Activated B cell treated with CpG ODN at 0.5 μM for 24 hours (primary cell): ENCODE data around the gene OSBPL6. TPM values are rescaled to one million over a fixed set of nuclear protein-coding genes. Genes with fewer than 3 reads are reported as not detected.

Experiments
- ATAC-seq: fragments of 200-7000 bp; cut with Tn5 transposase; one replicate; pipeline ENCODE4 v1.10.0; 2021; ENCODE audit warnings: low read depth, mild to moderate bottlenecking, moderate library complexity
- CTCF ChIA-PET: fragments of 350-600 bp; sonication (Branson Sonifier 250); formaldehyde crosslinking; loops from one replicate; lab custom pipeline; 2021; ENCODE audit warnings: antibody characterized with exemption; lab: Charles Lee
- POLR2A ChIA-PET: fragments of 350-600 bp; sonication (Branson Sonifier 250); formaldehyde crosslinking; loops from one replicate; lab custom pipeline; 2021; ENCODE audit warnings: antibody characterized with exemption; lab: Charles Lee
- DNase-seq: peaks from one replicate; pipeline ENCODE4 v3.0.0; 2022
- H3K27ac Mint-ChIP-seq: one replicate; pipeline ENCODE4 v1.8.0; 2020; ENCODE audit warnings: mixed read lengths
- H3K27me3 Mint-ChIP-seq: one replicate; pipeline ENCODE4 v1.8.0; 2021; ENCODE audit warnings: mixed read lengths
- H3K36me3 Mint-ChIP-seq: one replicate; pipeline ENCODE4 v1.8.0; 2021; ENCODE audit warnings: low read depth, mixed read lengths
- H3K4me1 Mint-ChIP-seq: one replicate; pipeline ENCODE4 v1.8.0; 2021; ENCODE audit warnings: mixed read lengths
- H3K4me3 Mint-ChIP-seq: one replicate; pipeline ENCODE4 v1.8.0; 2020; ENCODE audit warnings: mild to moderate bottlenecking, mixed read lengths
- H3K9me3 Mint-ChIP-seq: one replicate; pipeline ENCODE4 v1.8.0; 2020; ENCODE audit warnings: mixed read lengths
- intact Hi-C: fragments of 100-400 bp; cut with micrococcal nuclease; formaldehyde crosslinking; loops from one replicate; pipeline ENCODE4 v1.15.1; 2024
- total RNA-seq: library from RNA; stranded (reverse); gene quantifications from 2 replicates; pipeline ENCODE4 v1.2.3, GENCODE V29; 2022
- TF ChIP-seq, protein P1 (sequence below): fragments of 200-600 bp; IDR thresholded peaks from one replicate; pipeline ENCODE4 v1.8.0; 2022; ENCODE audit warnings: antibody characterized with exemption, mild to moderate bottlenecking

The OSBPL6 gene
- total RNA-seq, 1 donor from 2014 or later, result not detected

- H3K4me3 Mint-ChIP-seq, result peak overlapping the region; percentile 94
- ChIA-PET CTCF (interaction anchor here (0.8 to 4.2 kb wide), 12 partner anchors 8 to 303 kb away, joined by 3 to 57 read pairs (median 5); partner anchors contain the start of genes PJVK, PRKRA and RBM45), POLR2A (interaction anchor here (0.6 to 2.7 kb wide), 4 partner anchors 10 to 302 kb away, joined by 3 to 25 read pairs (median 3); partner anchors contain the start of genes PJVK, PRKRA and RBM45)
- peaks cover 20% of the 10 kb centered on the region for H3K4me1 Mint-ChIP-seq
- ATAC-seq (peak; percentile 75), DNase-seq (peak; percentile 58)
- H3K27ac Mint-ChIP-seq, result peak overlapping the region; percentile 89
- peaks cover 8% of the 10 kb centered on the region for H3K36me3 Mint-ChIP-seq
- TF ChIP-seq, protein P1, sequence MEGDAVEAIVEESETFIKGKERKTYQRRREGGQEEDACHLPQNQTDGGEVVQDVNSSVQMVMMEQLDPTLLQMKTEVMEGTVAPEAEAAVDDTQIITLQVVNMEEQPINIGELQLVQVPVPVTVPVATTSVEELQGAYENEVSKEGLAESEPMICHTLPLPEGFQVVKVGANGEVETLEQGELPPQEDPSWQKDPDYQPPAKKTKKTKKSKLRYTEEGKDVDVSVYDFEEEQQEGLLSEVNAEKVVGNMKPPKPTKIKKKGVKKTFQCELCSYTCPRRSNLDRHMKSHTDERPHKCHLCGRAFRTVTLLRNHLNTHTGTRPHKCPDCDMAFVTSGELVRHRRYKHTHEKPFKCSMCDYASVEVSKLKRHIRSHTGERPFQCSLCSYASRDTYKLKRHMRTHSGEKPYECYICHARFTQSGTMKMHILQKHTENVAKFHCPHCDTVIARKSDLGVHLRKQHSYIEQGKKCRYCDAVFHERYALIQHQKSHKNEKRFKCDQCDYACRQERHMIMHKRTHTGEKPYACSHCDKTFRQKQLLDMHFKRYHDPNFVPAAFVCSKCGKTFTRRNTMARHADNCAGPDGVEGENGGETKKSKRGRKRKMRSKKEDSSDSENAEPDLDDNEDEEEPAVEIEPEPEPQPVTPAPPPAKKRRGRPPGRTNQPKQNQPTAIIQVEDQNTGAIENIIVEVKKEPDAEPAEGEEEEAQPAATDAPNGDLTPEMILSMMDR, result no peak
- no peaks in the 10 kb centered on the region for H3K27me3 Mint-ChIP-seq
- intact Hi-C loops, result loop anchor here (1.0 kb wide), 5 partner anchors 17 to 302 kb away; partner anchors contain the start of genes FKBP7 and RBM45
- H3K9me3 Mint-ChIP-seq, result no peaks in the 10 kb centered on the region
Measured at GRCh38 chr2:178414266-178415247, 220.2 kb downstream of the OSBPL6 start.

DNA sequence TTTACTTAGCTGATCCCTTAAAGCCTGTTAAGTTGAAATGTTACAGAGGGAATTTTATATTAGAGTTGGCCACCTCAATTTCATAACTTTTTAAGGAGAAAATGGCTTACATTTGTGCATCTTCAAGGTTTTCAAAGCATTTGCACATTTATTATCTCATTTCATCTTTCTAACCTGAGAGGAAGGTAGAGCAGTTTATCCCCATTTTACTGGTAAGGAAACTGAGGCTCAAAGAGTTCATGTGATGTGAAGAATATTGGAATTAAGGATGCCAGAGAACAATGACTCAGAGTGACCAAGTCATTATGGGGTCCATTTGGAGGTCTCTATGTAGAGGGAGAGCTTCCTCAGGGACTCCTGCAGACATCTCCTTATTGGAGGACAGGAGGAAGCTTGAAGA lies 221.7 kb downstream of the OSBPL6 start:
- intact Hi-C loops, result no loop called here
- no peaks in the 10 kb centered on the region for H3K27me3 Mint-ChIP-seq
- peaks cover 21% of the 10 kb centered on the region for H3K4me1 Mint-ChIP-seq
- H3K36me3 Mint-ChIP-seq, result peaks cover 8% of the 10 kb centered on the region
- no peak overlapping the region for H3K4me3 Mint-ChIP-seq
- ChIA-PET CTCF (interaction anchor here (4.2 kb wide), 1 partner anchor 19 kb away, joined by 57 read pairs; no protein-coding TSS in a partner anchor), POLR2A (no interaction called here)
- no peak for ATAC-seq
- TF ChIP-seq, protein P1, result no peak
- H3K9me3 Mint-ChIP-seq, result no peaks in the 10 kb centered on the region
- no peak overlapping the region for H3K27ac Mint-ChIP-seq
- no peak for DNase-seq

GRCh38 chr2:178417916-178418315 lies 223.6 kb downstream of the OSBPL6 start:
- Mint-ChIP-seq H3K36me3 (peaks cover 8% of the 10 kb centered on the region), H3K27me3 (no peaks in the 10 kb centered on the region), H3K9me3 (no peaks in the 10 kb centered on the region), H3K4me3 (no peak overlapping the region), H3K27ac (no peak overlapping the region), H3K4me1 (peaks cover 20% of the 10 kb centered on the region)
- ChIA-PET POLR2A (interaction anchor here (0.7 kb wide), 1 partner anchor 81 kb away, joined by 4 read pairs; no protein-coding TSS in a partner anchor), CTCF (interaction anchor here (1.1 kb wide), 1 partner anchor 286 kb away, joined by 3 read pairs; no protein-coding TSS in a partner anchor)
- TF ChIP-seq, protein P1, result no peak
- intact Hi-C loops, result no loop called here
- DNase-seq, result no peak
- no peak for ATAC-seq

DNA sequence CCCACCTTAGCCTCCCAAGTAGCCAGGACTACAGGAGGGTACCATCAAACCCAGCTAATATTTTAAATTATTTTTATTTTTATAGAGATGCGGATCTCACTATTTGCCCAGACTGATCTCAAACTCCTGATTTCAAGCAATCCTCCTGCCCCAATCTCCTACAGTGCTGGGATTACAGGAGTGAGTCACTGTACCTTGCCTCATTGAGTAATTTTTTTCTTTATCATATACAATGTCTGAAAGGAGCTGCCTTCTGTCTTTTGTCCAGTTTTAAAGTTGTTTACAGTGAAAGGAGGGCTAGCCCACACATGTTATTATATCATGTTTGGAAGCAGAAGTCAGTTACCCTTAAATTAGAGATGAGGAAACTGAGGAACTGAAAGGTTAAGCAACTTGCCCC lies 224.1 kb downstream of the OSBPL6 start:
- intact Hi-C loops, result no loop called here
- Mint-ChIP-seq H3K36me3 (peaks cover 7% of the 10 kb centered on the region), H3K27ac (no peak overlapping the region), H3K27me3 (no peaks in the 10 kb centered on the region), H3K4me1 (peaks cover 14% of the 10 kb centered on the region), H3K9me3 (no peaks in the 10 kb centered on the region), H3K4me3 (no peak overlapping the region)
- POLR2A ChIA-PET, result no interaction called here
- CTCF ChIA-PET, result interaction anchor here (0.9 to 1.1 kb wide), 2 partner anchors 26 to 287 kb away, joined by 3 read pairs; no protein-coding TSS in a partner anchor
- no peak for ATAC-seq
- TF ChIP-seq, protein P1, result no peak
- no peak for DNase-seq

DNA sequence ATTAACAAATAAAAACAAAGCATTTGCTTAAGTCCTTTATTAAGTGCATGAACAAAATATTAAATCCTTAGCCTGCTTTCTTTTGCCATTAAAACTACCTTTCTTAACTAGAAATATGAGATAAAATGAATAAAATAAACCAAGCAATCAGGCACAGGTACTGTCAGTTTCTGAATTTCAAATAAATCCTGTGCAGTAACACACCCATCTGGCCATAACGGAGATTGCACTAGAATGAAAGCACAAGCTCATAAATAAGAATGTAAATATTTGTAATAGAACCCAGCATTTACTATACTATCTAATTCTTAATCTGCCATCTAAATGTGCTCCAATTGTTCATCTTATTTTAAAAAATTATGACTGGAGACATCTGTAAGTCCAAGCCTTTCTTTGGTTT lies 224.8 kb downstream of the OSBPL6 start:
- no peaks in the 10 kb centered on the region for H3K9me3 Mint-ChIP-seq
- TF ChIP-seq, protein P1, result no peak
- CTCF ChIA-PET, result interaction anchor here (0.9 to 1.3 kb wide), 3 partner anchors 15 to 32 kb away, joined by 3 read pairs; partner anchors contain the start of genes PJVK and PRKRA
- H3K36me3 Mint-ChIP-seq, result no peaks in the 10 kb centered on the region
- no peak overlapping the region for H3K27ac Mint-ChIP-seq
- POLR2A ChIA-PET, result interaction anchor here (0.6 kb wide), 1 partner anchor 323 kb away, joined by 4 read pairs; no protein-coding TSS in a partner anchor
- DNase-seq (no peak), ATAC-seq (no peak)
- H3K4me3 Mint-ChIP-seq, result no peak overlapping the region
- H3K27me3 Mint-ChIP-seq, result no peaks in the 10 kb centered on the region
- intact Hi-C loops, result no loop called here
- peaks cover 11% of the 10 kb centered on the region for H3K4me1 Mint-ChIP-seq
